IMR-90 (cell line): ENCODE measurements around the gene CROCC. TPM values are rescaled to one million over a fixed set of nuclear protein-coding genes. Genes with fewer than 3 reads are reported as not detected.

Experiments
- ATAC-seq: fragments of 200-7000 bp; cut with Tn5 transposase; 2 replicates; pipeline ENCODE4 v1.9.1; 2020; ENCODE audit warnings: low read depth, mild to moderate bottlenecking, moderate library complexity
- BruUV-seq: library from RNA; stranded (reverse); fragments of 400-500 nt; replicated peaks from 2 replicates; lab custom pipeline; 2021; lab: Mats Ljungman, UMichigan
- CTCF ChIA-PET: fragments of 300-600 bp; formaldehyde crosslinking; extraction: SDS; loops from one replicate; lab custom pipeline; 2021; ENCODE audit warnings: antibody characterized with exemption; lab: Yijun Ruan, JAX
- POLR2A ChIA-PET: fragments of 300-600 bp; sonication (Branson Sonifier 250); formaldehyde crosslinking; loops from one replicate; lab custom pipeline; 2022; ENCODE audit warnings: antibody characterized with exemption; ENCODE audit not compliant: unreplicated experiment; lab: Charles Lee
- DNase-seq: peaks from one replicate; pipeline ENCODE4 v3.0.0; 2013
- H2AFZ ChIP-seq: replicated peaks from 2 replicates; pipeline ENCODE3; 2013; ENCODE audit warnings: low read length, mild to moderate bottlenecking; ENCODE audit not compliant: poor library complexity
- H2AK5ac ChIP-seq: 2 replicates; pipeline ENCODE4 v1.6.1; 2013; ENCODE audit warnings: low read depth, low read length, inconsistent platforms
- H2AK9ac ChIP-seq: replicated peaks from 2 replicates; pipeline ENCODE3; 2013; ENCODE audit warnings: mild to moderate bottlenecking, low read depth, low read length, moderate library complexity; ENCODE audit not compliant: poor library complexity
- H2BK120ac ChIP-seq: 2 replicates; pipeline ENCODE4 v1.6.1; 2013; ENCODE audit warnings: low read depth, low read length, inconsistent platforms
- H2BK15ac ChIP-seq: 3 replicates; pipeline ENCODE4 v1.6.1; 2013; ENCODE audit warnings: low read depth, low read length, inconsistent platforms
- H2BK20ac ChIP-seq: 2 replicates; pipeline ENCODE4 v1.6.1; 2013; ENCODE audit warnings: low read depth, mild to moderate bottlenecking, inconsistent platforms, low read length, moderate library complexity
- H2BK5ac ChIP-seq: 2 replicates; pipeline ENCODE4 v1.6.1; 2013; ENCODE audit warnings: mild to moderate bottlenecking, low read depth, low read length, inconsistent platforms; ENCODE audit not compliant: poor library complexity, severe bottlenecking
- H3K14ac ChIP-seq: replicated peaks from 2 replicates; pipeline ENCODE4 v1.6.1; 2013; ENCODE audit warnings: low read depth, low read length, inconsistent platforms
- H3K18ac ChIP-seq: 2 replicates; pipeline ENCODE4 v1.6.1; 2013; ENCODE audit warnings: low read depth, low read length, control low read depth
- H3K23ac ChIP-seq: 2 replicates; pipeline ENCODE4 v1.6.1; 2013; ENCODE audit warnings: low read depth, low read length, inconsistent platforms
- H3K27ac ChIP-seq: 2 replicates; pipeline ENCODE4 v1.5.1; 2013; ENCODE audit warnings: mild to moderate bottlenecking, control low read depth, low read length; ENCODE audit not compliant: insufficient read depth
- H3K27me3 ChIP-seq: 2 replicates; pipeline ENCODE4 v1.6.1; 2013; ENCODE audit warnings: low read length; ENCODE audit not compliant: control insufficient read depth, insufficient read depth
- H3K36me3 ChIP-seq: 2 replicates; pipeline ENCODE4 v1.6.1; 2013; ENCODE audit warnings: low read length, mixed read lengths; ENCODE audit not compliant: control insufficient read depth, insufficient read depth
- H3K4ac ChIP-seq: 2 replicates; pipeline ENCODE4 v1.6.1; 2013; ENCODE audit warnings: low read depth, low read length, inconsistent platforms
- H3K4me1 ChIP-seq: 2 replicates; pipeline ENCODE4 v1.6.1; 2013; ENCODE audit warnings: low read length, mixed read lengths; ENCODE audit not compliant: control insufficient read depth, insufficient read depth
- H3K4me2 ChIP-seq: 2 replicates; pipeline ENCODE4 v1.6.1; 2013; ENCODE audit warnings: low read depth, mild to moderate bottlenecking, control low read depth, low read length, moderate library complexity
- H3K4me3 ChIP-seq: 2 replicates; pipeline ENCODE4 v1.5.1; 2013; ENCODE audit warnings: low read depth, mild to moderate bottlenecking, control low read depth, low read length, moderate library complexity; ENCODE audit not compliant: insufficient read depth
- H3K56ac ChIP-seq: 2 replicates; pipeline ENCODE4 v1.6.1; 2013; ENCODE audit warnings: low read length, inconsistent platforms; ENCODE audit not compliant: insufficient read depth; ENCODE audit errors: extremely low read depth
- H3K79me1 ChIP-seq, 2 experiments: 2 replicates each; pipeline ENCODE4 v1.6.1; 2013; ENCODE audit warnings: low read length in 2 of 2, inconsistent platforms in 1 of 2, low read depth in 1 of 2
- H3K9ac ChIP-seq: 2 replicates; pipeline ENCODE4 v1.6.1; 2013; ENCODE audit warnings: low read depth, low read length, control low read depth
- H3K9me1 ChIP-seq: 2 replicates; pipeline ENCODE4 v1.6.1; 2013; ENCODE audit warnings: low read length, inconsistent platforms; ENCODE audit not compliant: insufficient read depth
- H3K9me3 ChIP-seq: 2 replicates; pipeline ENCODE4 v1.6.1; 2013; ENCODE audit warnings: low read length; ENCODE audit not compliant: control insufficient read depth, insufficient read depth
- H4K20me1 ChIP-seq: 2 replicates; pipeline ENCODE4 v1.6.1; 2013; ENCODE audit warnings: low read length, inconsistent platforms; ENCODE audit not compliant: insufficient read depth
- H4K5ac ChIP-seq: 2 replicates; pipeline ENCODE4 v1.6.1; 2013; ENCODE audit warnings: mild to moderate bottlenecking, low read depth, low read length, control low read depth
- H4K8ac ChIP-seq, 2 experiments: 2 replicates each; pipeline ENCODE4 v1.6.1; 2013; ENCODE audit warnings: low read depth in 2 of 2, low read length in 2 of 2, control low read depth in 1 of 2, inconsistent platforms in 1 of 2
- H4K91ac ChIP-seq: 2 replicates; pipeline ENCODE4 v1.6.1; 2013; ENCODE audit warnings: low read depth, low read length, inconsistent platforms; ENCODE audit not compliant: insufficient read depth
- BHLHE40 ChIP-seq: fragments of 150-350 bp; IDR thresholded peaks from 2 replicates; pipeline ENCODE4 v1.6.1; 2016; ENCODE audit warnings: mild to moderate bottlenecking, low read depth, low read length
- CEBPB ChIP-seq: IDR thresholded peaks from 2 replicates; pipeline ENCODE4 v1.6.1; 2012; ENCODE audit warnings: low read depth, low read length, improper control_type of control experiment
- CHD1 ChIP-seq: IDR thresholded peaks from 2 replicates; pipeline ENCODE4 v1.6.1; 2012; ENCODE audit warnings: low read depth, low read length, improper control_type of control experiment
- CTCF ChIP-seq: conservative IDR thresholded peaks from 2 replicates; pipeline ENCODE4 v1.5.1; 2012; ENCODE audit warnings: mild to moderate bottlenecking, low read depth, low read length, improper control_type of control experiment
- ELK1 ChIP-seq: fragments of 150-350 bp; IDR thresholded peaks from 2 replicates; pipeline ENCODE4 v1.6.1; 2016; ENCODE audit warnings: low read depth, mild to moderate bottlenecking, low read length, moderate library complexity, borderline replicate concordance
- FOS ChIP-seq: fragments of 150-350 bp; IDR thresholded peaks from 2 replicates; pipeline ENCODE4 v1.6.1; 2016; ENCODE audit warnings: low read depth, low read length
- MAFK ChIP-seq: IDR thresholded peaks from 2 replicates; pipeline ENCODE4 v1.6.1; 2012; ENCODE audit warnings: low read depth, low read length, improper control_type of control experiment
- MAZ ChIP-seq: IDR thresholded peaks from 2 replicates; pipeline ENCODE4 v1.6.1; 2012; ENCODE audit warnings: low read depth, mild to moderate bottlenecking, low read length, improper control_type of control experiment, moderate library complexity, borderline replicate concordance
- MXI1 ChIP-seq: IDR thresholded peaks from 2 replicates; pipeline ENCODE4 v1.6.1; 2012; ENCODE audit warnings: low read depth, mild to moderate bottlenecking, low read length, moderate library complexity, borderline replicate concordance
- NFE2L2 ChIP-seq: fragments of 150-350 bp; IDR thresholded peaks from 2 replicates; pipeline ENCODE4 v1.6.1; 2016; ENCODE audit warnings: low read depth, mild to moderate bottlenecking, low read length
- POLR2A ChIP-seq: IDR thresholded peaks from 2 replicates; pipeline ENCODE4 v1.6.1; 2012; ENCODE audit warnings: mild to moderate bottlenecking, low read depth, low read length
- RAD21 ChIP-seq: IDR thresholded peaks from 2 replicates; pipeline ENCODE4 v1.6.1; 2012; ENCODE audit warnings: low read length, improper control_type of control experiment
- RCOR1 ChIP-seq: IDR thresholded peaks from 2 replicates; pipeline ENCODE4 v1.6.1; 2012; ENCODE audit warnings: mild to moderate bottlenecking, low read length, improper control_type of control experiment; ENCODE audit not compliant: insufficient replicate concordance
- SMC3 ChIP-seq: fragments of 150-350 bp; IDR thresholded peaks from 2 replicates; pipeline ENCODE4 v1.6.1; 2016; ENCODE audit warnings: low read depth, mild to moderate bottlenecking, antibody characterized with exemption, low read length, moderate library complexity
- USF2 ChIP-seq: fragments of 150-350 bp; IDR thresholded peaks from 2 replicates; pipeline ENCODE4 v1.6.1; 2017; ENCODE audit warnings: mild to moderate bottlenecking, antibody characterized with exemption, low read length, low read depth
- WGBS, 2 experiments: methylation state at CpG; one replicate each; pipeline versions ENCODE4 v1.1.5 to v1.1.7; 2013; ENCODE audit warnings: missing lambda C conversion rate in 2 of 2; ENCODE audit not compliant: insufficient read length in 1 of 2; ENCODE audit errors: extremely low coverage in 2 of 2; 5-methylcytosine and 5-hydroxymethylcytosine counted together
- dilution Hi-C: fragments of 300-500 bp; cut with HindIII; formaldehyde crosslinking; loops from one replicate; pipeline ENCODE4 v1.14.3; 2018; ENCODE audit warnings: low sequenced_read_pairs; ENCODE audit not compliant: unreplicated experiment
- in situ Hi-C: fragments of 300-500 bp; cut with MboI; formaldehyde crosslinking; loops from 3 replicates; pipeline ENCODE4 v1.14.3; 2019; ENCODE audit warnings: low sequenced_read_pairs, inconsistent platforms, mixed read lengths
- intact Hi-C: fragments of 100-400 bp; cut with micrococcal nuclease; formaldehyde crosslinking; loops from 2 replicates; pipeline ENCODE4 v1.10.0; 2022
- polyA plus RNA-seq, 3 experiments: library from polyadenylated mRNA; depleted of rRNA; stranded (reverse); fragments of >200 nt; gene quantifications; 2 replicates each; pipeline ENCODE4 v1.2.3, GENCODE V29; 2012; ENCODE audit warnings: low replicate concordance in 1 of 3
- total RNA-seq: library from RNA; depleted of rRNA; stranded (reverse); fragments of >200 nt; gene quantifications from 2 replicates; pipeline ENCODE4 v1.2.3, GENCODE V29; 2012

CROCC gene
- total and polyA plus RNA-seq, 2 of the 4 experiments (the other 2 are of a cell fraction) = 7.5 to 13.7 TPM

- Histone ChIP-seq H4K20me1 (no peaks in the 10 kb centered on the region; the same call in 1 of the 2 replicates), H2AK5ac (no peak overlapping the region), H2AK9ac (no peak overlapping the region), H3K23ac (no peak overlapping the region), H3K36me3 (peaks cover 13% of the 10 kb centered on the region), H3K4me1 (peaks cover 4% of the 10 kb centered on the region; the same call in 1 of the 2 replicates), H4K91ac (no peak overlapping the region), H3K56ac (no peak overlapping the region), H3K9me3 (no peaks in the 10 kb centered on the region), H3K27me3 (no peaks in the 10 kb centered on the region), H3K4ac (no peak overlapping the region), H2BK15ac (no peak overlapping the region), H2AFZ (no peak overlapping the region), H3K18ac (no peak overlapping the region), H3K9me1 (no peaks in the 10 kb centered on the region), H3K4me2 (no peak overlapping the region), H4K8ac (no peak overlapping the region), H2BK120ac (no peak overlapping the region), H2BK20ac (no peak overlapping the region), H3K4me3 (no peak overlapping the region), H3K79me1 (no peaks in the 10 kb centered on the region), H3K9ac (no peak overlapping the region), H3K14ac (no peak overlapping the region), H4K5ac (no peak overlapping the region), H3K27ac (no peak overlapping the region), H2BK5ac (no peak overlapping the region)
- intact Hi-C loops = no loop called here
- WGBS, 2 experiments = 89% methylated on average over 9 of the region's 19 CpGs; no CpG with 5 or more reads in 1 of the 2 experiments
- in situ Hi-C loops = no loop called here
- dilution Hi-C loops = no loop called here
- ATAC-seq (no peak), DNase-seq (no peak)
- TF ChIP-seq RAD21 (no peak), SMC3 (no peak), CTCF (no peak), NFE2L2 (no peak), RCOR1 (no peak), FOS (no peak), MXI1 (no peak), POLR2A (no peak), CEBPB (no peak), MAFK (no peak), BHLHE40 (no peak), CHD1 (no peak), ELK1 (no peak), MAZ (no peak), USF2 (no peak)
- CTCF ChIA-PET = no interaction called here
- POLR2A ChIA-PET = no interaction called here
- BruUV-seq = no TSS peak
Measured at GRCh38 chr1:16986113-16986512, 64.4 kb downstream of the CROCC start.
